Stimulated activated CD8-positive, alpha-beta memory T cell treated with anti-CD3 and anti-CD28 coated beads, Interleukin-12 subunit alpha, Interleukin-12 subunit beta, amount 100 ng/mL, for 4 hours (primary cell): ENCODE data around the gene DRC7.
"Not testable (repeated sequence)": the region's sequence is repeated elsewhere in the genome, so short reads cannot be mapped to it uniquely, and the experiment has no call there.

ENCODE experiments used
- DNase-seq: peaks from one replicate; pipeline ENCODE4 v3.0.0-alpha.2; 2020; ENCODE audit warnings: low read depth

Gene DRC7

DNA sequence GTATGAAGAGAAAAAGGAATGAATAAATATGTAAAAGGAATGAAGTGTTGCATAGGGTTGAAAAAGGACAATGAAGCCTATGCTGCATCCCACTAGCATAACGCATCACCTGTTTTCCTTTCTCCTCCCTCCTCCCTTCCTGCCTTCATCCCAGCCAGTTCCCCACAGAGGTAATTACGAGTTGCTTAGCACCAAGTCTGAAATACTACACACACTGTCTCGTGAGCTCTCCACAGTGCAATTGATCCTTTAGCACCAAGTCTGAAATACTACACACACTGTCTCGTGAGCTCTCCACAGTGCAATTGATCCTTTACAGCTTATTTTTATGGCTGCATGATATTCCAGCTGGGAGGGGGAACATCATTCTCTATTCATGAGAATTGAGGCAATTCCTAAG, 1.1 kb upstream of the DRC7 start:
- DNase-seq, result no peak

DNA sequence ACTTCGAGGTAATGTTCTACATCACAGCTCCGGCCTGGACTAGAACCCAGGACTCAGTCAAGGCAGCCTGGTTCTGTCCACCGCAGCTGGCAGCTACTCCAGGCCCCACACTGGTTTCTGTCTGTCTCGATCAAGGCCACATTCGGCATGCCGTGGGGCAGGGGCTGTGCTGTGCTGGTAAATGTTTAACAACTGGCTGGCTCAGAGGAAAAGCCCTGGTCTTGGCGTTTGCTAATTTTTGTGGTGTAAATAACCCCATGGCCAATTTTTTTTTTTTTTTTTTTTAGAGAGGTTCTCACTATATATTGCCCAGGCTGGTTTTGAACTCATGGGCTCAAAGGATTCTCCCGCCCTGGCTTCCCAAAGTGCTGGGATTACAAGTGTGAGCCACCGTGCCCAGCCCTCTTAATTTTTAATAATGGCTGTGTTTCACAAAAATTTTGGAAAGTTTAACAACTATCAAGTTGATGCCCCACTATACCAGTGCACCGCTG, 328 bp upstream of the DRC7 start:
- DNase-seq, result no peak

DNA sequence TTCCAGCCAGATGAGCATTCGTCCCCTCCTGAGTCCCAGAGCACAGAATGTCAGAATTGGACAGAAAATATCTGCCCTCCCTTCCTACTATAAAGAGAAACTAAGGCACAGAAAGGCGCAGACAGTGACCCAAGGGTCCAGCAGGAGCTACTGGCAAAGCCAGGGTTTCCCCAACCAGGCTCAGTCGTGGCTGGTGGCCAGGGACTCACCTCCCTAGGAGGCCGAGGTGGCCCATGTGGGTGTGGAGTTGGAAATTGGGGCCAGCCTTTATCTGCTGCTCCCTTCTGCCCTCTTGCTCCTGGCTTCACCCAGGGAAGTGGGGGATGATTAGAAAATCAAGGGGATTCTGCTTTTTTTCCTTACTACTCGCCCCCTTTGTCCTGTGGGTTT, 1.1 kb downstream of the DRC7 start:
- no peak for DNase-seq

- DNase-seq, result no peak
Measured at GRCh38 chr16:57696240-57696639, 1.6 kb downstream of the DRC7 start.

DNA sequence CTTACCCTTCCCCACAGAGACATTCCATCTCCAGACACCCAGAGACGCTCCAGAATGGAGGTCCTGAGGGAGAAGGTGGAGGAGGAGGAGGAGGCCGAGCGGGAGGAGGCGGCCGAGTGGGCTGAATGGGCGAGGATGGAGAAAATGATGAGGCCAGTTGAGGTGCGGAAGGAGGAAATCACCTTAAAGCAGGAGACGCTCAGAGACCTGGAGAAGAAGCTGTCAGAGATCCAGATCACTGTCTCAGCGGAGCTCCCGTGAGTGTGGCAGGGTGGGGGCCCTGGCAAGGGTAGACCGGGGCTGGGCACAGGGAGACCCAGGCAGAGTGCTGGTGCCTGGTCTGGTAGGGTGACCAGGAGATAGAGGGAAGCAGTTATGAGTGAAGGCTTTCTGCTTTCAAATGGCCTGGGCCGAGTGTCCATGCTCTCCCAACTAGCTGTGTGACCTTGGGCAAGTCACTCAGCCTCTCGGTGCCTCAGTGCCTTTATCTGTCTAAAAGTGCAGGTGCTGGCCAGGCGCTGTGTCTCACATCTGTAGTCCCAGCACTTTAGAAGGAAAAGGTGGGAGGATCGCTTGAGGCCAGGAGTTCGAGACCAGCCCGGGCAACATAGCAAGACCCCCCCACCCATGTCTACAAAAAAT, 3.4 kb downstream of the DRC7 start:
- no peak for DNase-seq

- no peak for DNase-seq
Measured at GRCh38 chr16:57698812-57699405, 4.3 kb downstream of the DRC7 start.

DNA sequence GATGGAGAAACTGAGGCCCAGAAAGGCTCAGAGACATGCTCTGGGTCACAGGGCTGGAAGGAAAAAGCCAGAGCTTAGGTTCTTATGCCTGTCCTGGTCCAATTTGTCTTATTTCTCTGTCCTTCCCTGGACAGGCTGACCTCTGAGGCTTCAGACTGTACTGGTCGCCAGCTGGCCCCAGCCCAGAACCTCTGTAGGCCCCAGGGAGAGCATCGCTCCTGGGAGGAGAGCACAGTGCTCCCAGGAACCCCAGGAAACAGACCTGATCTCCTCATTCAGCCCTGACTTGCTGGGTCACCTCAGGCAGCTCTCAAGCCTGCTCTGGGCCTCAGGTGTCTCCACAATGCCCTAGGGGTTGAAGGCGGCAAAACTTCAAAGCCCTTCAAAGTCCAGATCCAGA, 4.9 kb downstream of the DRC7 start:
- no peak for DNase-seq

DNA sequence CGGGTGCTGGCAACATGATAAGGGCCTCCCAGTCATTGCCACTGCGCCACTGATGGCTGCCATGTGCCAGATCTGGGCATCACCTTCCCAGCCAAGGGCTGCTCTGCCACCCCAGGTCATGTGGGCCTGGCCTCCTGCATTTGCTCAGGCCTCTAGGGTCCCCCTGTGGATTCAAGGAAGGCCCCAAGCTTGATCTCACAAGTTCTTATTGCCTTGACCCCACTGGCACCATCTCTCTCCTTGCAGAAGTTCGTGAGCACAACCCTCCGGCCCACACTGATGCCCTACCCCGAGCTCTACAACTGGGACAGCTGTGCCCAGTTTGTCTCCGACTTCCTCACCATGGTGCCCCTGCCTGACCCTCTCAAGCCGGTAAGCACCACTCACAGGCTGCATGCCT, 5.3 kb downstream of the DRC7 start:
- no peak for DNase-seq

GRCh38 chr16:57700781-57701551, 6.4 kb downstream of the DRC7 start:
- DNase-seq, result no peak

GRCh38 chr16:57701759-57702371, 7.3 kb downstream of the DRC7 start:
- DNase-seq, result no peak

GRCh38 chr16:57703416-57704010, 8.9 kb downstream of the DRC7 start:
- no peak for DNase-seq

- DNase-seq, result no peak
Measured at GRCh38 chr16:57704011-57704904, 9.7 kb downstream of the DRC7 start.

DNA sequence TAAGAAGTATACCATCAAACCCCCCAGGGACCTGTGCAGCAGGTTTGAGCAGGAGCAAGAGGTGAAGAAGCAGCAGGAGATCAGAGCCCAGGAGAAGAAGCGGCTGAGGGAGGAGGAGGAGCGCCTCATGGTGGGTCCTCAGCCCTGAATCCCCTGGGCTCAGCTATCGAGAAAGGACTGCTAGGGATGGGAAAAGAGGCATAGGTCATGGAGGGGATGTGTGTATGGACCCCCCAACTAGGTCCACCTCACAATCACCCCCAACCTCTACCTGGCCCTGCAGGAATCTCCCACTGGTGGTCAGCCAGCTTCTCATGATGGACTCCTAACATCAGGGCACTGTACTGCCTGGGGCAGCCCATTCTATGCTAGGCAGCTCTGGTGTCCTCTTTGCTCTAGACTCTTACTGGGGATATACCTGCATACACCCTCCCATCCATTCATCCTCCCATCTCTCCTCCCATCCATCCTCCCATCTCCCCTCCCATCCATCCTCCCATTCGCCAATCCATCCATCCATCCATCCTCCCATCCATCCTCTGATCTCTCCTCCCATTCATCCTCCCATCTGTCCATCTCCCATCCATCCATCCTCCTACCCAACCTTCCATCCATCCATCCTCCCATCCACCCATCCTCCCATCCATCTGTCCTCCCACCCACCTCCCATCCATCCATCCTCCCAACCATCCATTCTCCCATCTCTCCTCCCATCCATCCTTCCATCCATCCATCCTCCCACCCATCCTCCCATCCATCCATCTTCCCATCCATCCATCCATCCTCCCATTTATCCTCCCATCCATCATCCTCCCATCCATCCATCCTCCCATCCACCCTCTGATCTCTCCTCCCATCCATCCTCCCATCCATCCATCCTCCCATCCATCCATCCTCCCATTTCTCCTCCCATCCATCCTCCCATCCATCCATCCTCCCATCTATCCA, 10.6 kb downstream of the DRC7 start:
- no peak for DNase-seq

DNA sequence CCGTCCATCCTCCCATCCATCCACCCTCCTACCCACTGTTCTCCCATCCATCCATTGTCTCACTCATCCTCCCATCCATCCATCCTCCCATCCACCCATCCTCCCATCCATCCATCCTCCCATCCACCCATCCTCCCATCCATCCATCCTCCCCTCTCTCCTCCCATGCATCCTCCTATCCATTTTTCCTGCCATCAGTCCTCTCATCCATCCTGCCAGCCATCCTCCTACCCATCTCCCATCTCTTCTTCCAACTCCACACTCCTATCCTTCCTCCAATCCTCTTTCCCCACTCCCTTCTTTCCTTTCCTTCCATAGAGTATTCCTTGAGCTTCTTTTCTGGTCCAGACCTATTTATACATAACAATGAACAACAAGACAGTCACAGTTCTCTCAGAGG, 12.1 kb downstream of the DRC7 start:
- no peak for DNase-seq

GRCh38 chr16:57707331-57707730, 12.7 kb downstream of the DRC7 start:
- DNase-seq, result no peak

DNA sequence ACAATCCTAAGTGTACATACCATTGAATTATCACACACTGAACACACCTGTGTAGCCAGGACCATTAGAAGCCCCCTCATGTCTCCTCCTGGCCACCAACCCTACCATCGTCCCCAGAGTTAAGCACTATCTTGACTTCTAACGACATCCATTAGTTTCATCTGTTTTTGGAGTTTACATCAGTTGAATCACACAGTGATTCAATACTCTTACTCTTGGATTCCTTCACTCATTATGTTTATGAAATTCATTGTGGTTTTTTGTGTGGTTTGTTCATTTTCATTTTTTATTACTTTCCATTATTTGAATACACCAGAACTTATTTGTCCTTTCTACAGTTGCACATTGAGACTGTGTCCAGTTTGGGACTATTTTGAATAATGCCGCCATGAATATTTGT, 13.6 kb downstream of the DRC7 start:
- DNase-seq, result no peak

- no peak for DNase-seq
Measured at GRCh38 chr16:57709663-57710062, 15.1 kb downstream of the DRC7 start.

- DNase-seq, result no peak
Measured at GRCh38 chr16:57711346-57711745, 16.7 kb downstream of the DRC7 start.

GRCh38 chr16:57711993-57712392, 17.4 kb downstream of the DRC7 start:
- DNase-seq, result no peak

DNA sequence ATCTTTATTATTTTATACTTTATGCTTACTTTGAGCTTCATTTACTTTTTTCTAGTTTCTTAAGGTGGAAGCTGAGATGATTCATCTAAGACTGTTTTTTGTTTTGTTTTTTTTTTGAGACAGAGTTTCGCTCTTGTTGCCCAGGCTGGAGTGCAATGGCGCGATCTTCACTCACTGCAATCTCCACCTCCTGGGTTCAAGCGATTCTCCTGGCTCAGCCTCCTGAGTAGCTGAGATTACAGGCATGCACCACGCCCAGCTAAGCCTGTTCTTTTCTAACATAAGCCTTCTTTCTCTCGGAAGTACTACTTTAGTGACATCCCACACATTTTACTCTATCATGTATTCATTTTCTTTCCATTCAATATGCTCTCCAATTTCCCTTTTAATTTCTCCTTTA, 18.0 kb downstream of the DRC7 start:
- DNase-seq, result not testable (repeated sequence)
